Neuronal stem cell (in vitro differentiated cells): ENCODE results near the gene ODC1.

Source experiments
- DNase-seq: peaks from one replicate; pipeline ENCODE4 v3.0.0-alpha.2; 2013; ENCODE audit warnings: low spot score
- H2AFZ ChIP-seq: one replicate; pipeline ENCODE4 v1.6.1; 2013; ENCODE audit warnings: mild to moderate bottlenecking, low read length, inconsistent platforms
- H2AK5ac ChIP-seq: 2 replicates; pipeline ENCODE4 v1.6.1; 2013; ENCODE audit warnings: low read depth, mild to moderate bottlenecking, inconsistent platforms, low read length, moderate library complexity, mixed read lengths
- H2BK120ac ChIP-seq: 2 replicates; pipeline ENCODE4 v1.6.1; 2013; ENCODE audit warnings: low read depth, mild to moderate bottlenecking, inconsistent platforms, low read length, moderate library complexity, mixed read lengths
- H2BK12ac ChIP-seq: one replicate; pipeline ENCODE4 v1.6.1; 2013; ENCODE audit warnings: low read length, inconsistent platforms
- H2BK15ac ChIP-seq: 2 replicates; pipeline ENCODE4 v1.6.1; 2013; ENCODE audit warnings: mild to moderate bottlenecking, low read length, inconsistent platforms, mixed read lengths
- H2BK5ac ChIP-seq: one replicate; pipeline ENCODE4 v1.6.1; 2013; ENCODE audit warnings: inconsistent platforms, mild to moderate bottlenecking, low read length, moderate library complexity
- H3K14ac ChIP-seq: one replicate; pipeline ENCODE4 v1.6.1; 2013; ENCODE audit warnings: low read length, inconsistent platforms
- H3K18ac ChIP-seq: 2 replicates; pipeline ENCODE4 v1.6.1; 2013; ENCODE audit warnings: low read length, inconsistent platforms
- H3K23ac ChIP-seq: 2 replicates; pipeline ENCODE4 v1.6.1; 2013; ENCODE audit warnings: low read depth, mild to moderate bottlenecking, mixed read lengths, low read length, inconsistent platforms; ENCODE audit not compliant: poor library complexity
- H3K27ac ChIP-seq: replicated peaks from 3 replicates; pipeline ENCODE4 v1.5.1; 2013; ENCODE audit warnings: low read length, inconsistent platforms
- H3K27me3 ChIP-seq, 3 experiments: 2 replicates each; pipeline ENCODE4 v1.6.1; 2013; ENCODE audit warnings: low read length in 3 of 3, mild to moderate bottlenecking in 2 of 3, inconsistent platforms in 1 of 3, low read depth in 1 of 3, mixed read lengths in 1 of 3, moderate library complexity in 1 of 3; ENCODE audit not compliant: control insufficient read depth in 3 of 3, insufficient read depth in 3 of 3
- H3K36me3 ChIP-seq, 2 donors: replicated peaks in 1 of 2; 2 replicates each; pipeline ENCODE4 v1.6.1; 2013; ENCODE audit warnings: low read length in 2 of 2; ENCODE audit not compliant: control insufficient read depth in 2 of 2, insufficient read depth in 2 of 2
- H3K4ac ChIP-seq: 2 replicates; pipeline ENCODE4 v1.6.1; 2013; ENCODE audit warnings: inconsistent platforms, mild to moderate bottlenecking, low read length, moderate library complexity
- H3K4me1 ChIP-seq, 2 donors: 1 replicate in 1 of 2; 2 replicates in 1 of 2; pipeline ENCODE4 v1.6.1; 2013; ENCODE audit warnings: low read length in 2 of 2, low read depth in 1 of 2; ENCODE audit not compliant: control insufficient read depth in 2 of 2, insufficient read depth in 1 of 2
- H3K4me2 ChIP-seq: one replicate; pipeline ENCODE4 v1.6.1; 2013; ENCODE audit warnings: mild to moderate bottlenecking, low read length, inconsistent platforms; ENCODE audit not compliant: insufficient read depth, poor library complexity, severe bottlenecking
- H3K4me3 ChIP-seq, 2 donors: 2 replicates each; pipeline ENCODE4 v1.5.1; 2013; ENCODE audit warnings: low read length in 2 of 2, mild to moderate bottlenecking in 2 of 2, inconsistent platforms in 1 of 2, moderate library complexity in 1 of 2
- H3K79me1 ChIP-seq: one replicate; pipeline ENCODE4 v1.6.1; 2013; ENCODE audit warnings: low read depth, mild to moderate bottlenecking, inconsistent platforms, low read length, moderate library complexity
- H3K9ac ChIP-seq: one replicate; pipeline ENCODE4 v1.6.1; 2013; ENCODE audit warnings: mild to moderate bottlenecking, low read depth, low read length, inconsistent platforms; ENCODE audit not compliant: poor library complexity
- H3K9me3 ChIP-seq, 2 donors: replicated peaks in 1 of 2; 2 replicates each; pipeline versions ENCODE3 to v1.6.1; 2013; ENCODE audit warnings: low read length in 2 of 2, mild to moderate bottlenecking in 2 of 2, inconsistent platforms in 1 of 2, low read depth in 1 of 2, mixed read lengths in 1 of 2, moderate library complexity in 1 of 2; ENCODE audit not compliant: control insufficient read depth in 2 of 2, insufficient read depth in 1 of 2
- H4K8ac ChIP-seq: one replicate; pipeline ENCODE4 v1.6.1; 2013; ENCODE audit warnings: low read depth, mild to moderate bottlenecking, inconsistent platforms, low read length, moderate library complexity
- H4K91ac ChIP-seq: one replicate; pipeline ENCODE4 v1.6.1; 2013; ENCODE audit warnings: low read length, low read depth, mild to moderate bottlenecking, inconsistent platforms; ENCODE audit not compliant: poor library complexity
- WGBS, 2 donors: extraction: QIAGEN DNeasy Blood & Tissue Kit; methylation state at CpG; one replicate each; pipeline ENCODE4 v1.1.7; 2013; ENCODE audit warnings: missing lambda C conversion rate in 2 of 2, mixed read lengths in 1 of 2; ENCODE audit not compliant: insufficient read length in 2 of 2, insufficient replicate concordance in 1 of 2; ENCODE audit errors: extremely low coverage in 2 of 2; 5-methylcytosine and 5-hydroxymethylcytosine counted together

ODC1 gene

DNA sequence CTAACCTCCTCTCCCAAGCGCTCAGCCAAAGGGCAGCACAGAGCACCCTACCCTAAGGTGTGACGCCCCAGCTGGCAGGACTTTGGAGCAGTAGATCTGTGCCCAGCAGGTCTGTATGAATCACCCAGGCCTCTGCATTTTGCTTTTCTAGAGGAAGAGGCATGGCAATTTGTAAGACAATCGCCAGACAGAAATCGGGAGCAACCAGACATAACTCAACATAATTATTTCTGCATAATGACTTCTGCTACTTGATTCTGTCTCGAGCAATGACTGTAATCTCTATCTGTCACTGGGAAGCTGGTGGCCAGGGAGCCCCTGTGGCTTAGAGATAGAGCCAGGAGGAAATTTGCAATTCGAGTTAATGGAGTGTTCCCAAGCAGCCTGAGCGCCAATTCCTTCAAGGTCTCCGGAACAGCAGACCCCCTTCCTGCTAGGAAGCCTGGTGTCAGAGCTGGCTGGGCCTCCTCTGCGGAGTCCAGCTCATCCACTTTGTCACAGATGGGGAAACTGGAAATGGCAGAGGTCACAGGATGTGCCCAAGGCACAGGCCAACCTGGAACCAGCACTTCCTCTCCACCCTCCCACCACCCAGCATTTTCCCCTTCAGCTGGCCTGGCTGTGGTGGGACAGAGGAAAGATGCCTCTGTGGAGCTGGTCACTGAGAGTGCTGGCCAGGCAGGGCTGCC is 55.0 kb downstream of the ODC1 start:
- Histone ChIP-seq H3K79me1 (no peaks in the 10 kb centered on the region), H4K8ac (no peak overlapping the region), H2BK15ac (no peak overlapping the region), H3K27me3 (no peaks in the 10 kb centered on the region), H3K23ac (peak overlapping the region; percentile 93), H4K91ac (no peak overlapping the region), H3K4me3 (no peak overlapping the region), H2AK5ac (peak overlapping the region; percentile 21), H2AFZ (no peak overlapping the region), H3K4me1 (peaks cover 0 to 8% of the 10 kb centered on the region in 2 donors), H3K27ac (no peak overlapping the region), H3K9ac (no peak overlapping the region), H3K9me3 (peaks cover 0 to 8% of the 10 kb centered on the region in 2 donors), H3K14ac (no peak overlapping the region), H2BK5ac (peak overlapping the region; percentile 53), H3K18ac (peak overlapping the region; percentile 76), H3K36me3 (no peaks in the 10 kb centered on the region), H3K4me2 (no peak overlapping the region), H3K4ac (no peak overlapping the region), H2BK120ac (no peak overlapping the region), H2BK12ac (no peak overlapping the region)
- no CpG with 5 or more reads among the region's 9 CpGs for WGBS, 2 donors
- no peak for DNase-seq

DNA sequence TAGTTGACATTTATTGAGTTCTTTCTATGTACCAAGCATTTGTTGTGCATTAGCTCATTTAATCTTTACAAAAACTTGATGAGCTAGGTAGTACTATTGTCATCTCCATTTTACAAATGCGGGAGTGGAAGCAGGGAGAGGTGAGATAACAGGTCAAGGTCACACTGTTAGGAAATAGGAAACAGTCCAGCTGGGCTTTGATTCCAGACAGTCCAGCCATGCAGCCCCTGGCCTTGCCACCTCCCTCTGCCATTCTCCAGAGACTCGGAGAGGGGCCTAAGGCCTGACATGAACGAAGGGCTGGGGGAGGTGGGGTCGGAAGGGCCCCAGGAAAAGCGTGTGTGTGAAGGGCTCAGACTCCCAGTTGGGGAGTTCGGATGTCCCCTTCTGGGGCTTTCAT is 55.6 kb downstream of the ODC1 start:
- Histone ChIP-seq H2BK120ac (no peak overlapping the region), H3K4me3 (no peak overlapping the region), H4K8ac (no peak overlapping the region), H3K36me3 (no peaks in the 10 kb centered on the region), H3K4me2 (no peak overlapping the region), H3K9ac (no peak overlapping the region), H2BK12ac (no peak overlapping the region), H2AK5ac (no peak overlapping the region), H3K4ac (no peak overlapping the region), H3K27ac (no peak overlapping the region), H3K27me3 (no peaks in the 10 kb centered on the region), H3K14ac (no peak overlapping the region), H3K9me3 (peaks cover 0 to 8% of the 10 kb centered on the region in 2 donors), H3K79me1 (no peaks in the 10 kb centered on the region), H2AFZ (no peak overlapping the region), H3K23ac (no peak overlapping the region), H2BK15ac (no peak overlapping the region), H4K91ac (no peak overlapping the region), H2BK5ac (peak overlapping the region; percentile 53), H3K18ac (no peak overlapping the region), H3K4me1 (peaks cover 0 to 8% of the 10 kb centered on the region in 2 donors)
- no CpG with 5 or more reads among the region's 6 CpGs for WGBS, 2 donors
- DNase-seq, result no peak

DNA sequence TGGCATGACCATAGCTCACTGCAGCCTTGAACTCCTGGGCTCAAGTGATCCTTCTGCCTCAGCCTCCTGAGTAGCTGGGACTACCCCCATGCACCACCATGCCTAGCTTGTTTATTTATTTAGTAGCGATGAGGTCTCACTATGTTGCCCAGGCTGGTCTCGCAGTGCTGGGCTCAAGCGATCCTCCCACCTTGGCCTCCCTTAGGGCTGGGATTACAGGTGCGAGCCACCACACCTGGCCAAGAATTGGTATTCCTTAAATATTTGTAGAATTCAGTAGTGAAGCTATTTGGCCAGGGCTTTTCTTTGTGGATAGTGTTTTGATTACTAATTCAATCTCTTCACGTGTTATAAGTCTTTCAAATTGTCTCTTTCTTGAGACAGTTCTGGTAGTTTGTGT is 56.0 kb downstream of the ODC1 start:
- Histone ChIP-seq H3K18ac (no peak overlapping the region), H4K91ac (no peak overlapping the region), H2BK15ac (no peak overlapping the region), H3K4me1 (peaks cover 0 to 8% of the 10 kb centered on the region in 2 donors), H3K27ac (no peak overlapping the region), H2BK12ac (no peak overlapping the region), H3K4ac (no peak overlapping the region), H3K4me3 (no peak overlapping the region), H3K14ac (no peak overlapping the region), H2BK5ac (no peak overlapping the region), H3K23ac (no peak overlapping the region), H4K8ac (no peak overlapping the region), H3K4me2 (no peak overlapping the region), H3K9ac (no peak overlapping the region), H3K36me3 (no peaks in the 10 kb centered on the region), H2BK120ac (no peak overlapping the region), H2AFZ (no peak overlapping the region), H3K79me1 (no peaks in the 10 kb centered on the region), H3K9me3 (peaks cover 0 to 8% of the 10 kb centered on the region in 2 donors), H2AK5ac (no peak overlapping the region), H3K27me3 (no peaks in the 10 kb centered on the region)
- WGBS, 2 donors, result no CpG with 5 or more reads among the region's 5 CpGs
- no peak for DNase-seq

DNA sequence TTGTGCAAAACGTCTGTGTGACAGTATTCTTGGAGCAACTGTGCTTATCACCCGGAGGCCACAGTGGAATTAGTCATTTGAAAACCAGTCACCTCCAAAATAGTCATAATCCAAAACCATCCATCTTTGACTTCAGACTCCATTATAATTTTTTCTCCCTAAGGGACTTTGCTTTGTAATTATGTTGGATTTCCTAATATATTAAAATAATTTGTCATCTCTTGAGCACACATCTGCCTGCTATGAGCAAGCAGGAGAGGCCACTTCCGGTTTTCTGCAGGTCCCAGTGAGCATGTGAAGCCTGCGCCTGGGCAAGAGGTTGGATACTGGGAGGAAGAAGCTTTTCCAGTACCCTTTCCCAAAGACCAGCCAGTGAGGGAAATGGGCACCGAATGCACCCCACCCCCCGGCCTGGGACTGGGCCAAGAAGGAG is 57.7 kb downstream of the ODC1 start:
- Histone ChIP-seq H4K91ac (no peak overlapping the region), H3K27ac (no peak overlapping the region), H3K23ac (no peak overlapping the region), H2BK12ac (no peak overlapping the region), H2AK5ac (no peak overlapping the region), H3K18ac (no peak overlapping the region), H3K4ac (no peak overlapping the region), H3K4me3 (no peak overlapping the region), H2AFZ (no peak overlapping the region), H3K79me1 (no peaks in the 10 kb centered on the region), H2BK5ac (no peak overlapping the region), H3K9me3 (peaks cover 0 to 8% of the 10 kb centered on the region in 2 donors), H2BK15ac (no peak overlapping the region), H3K27me3 (no peaks in the 10 kb centered on the region), H3K4me1 (peaks cover 5 to 8% of the 10 kb centered on the region in 2 donors), H3K14ac (no peak overlapping the region), H3K4me2 (no peak overlapping the region), H3K9ac (no peak overlapping the region), H3K36me3 (no peaks in the 10 kb centered on the region), H4K8ac (no peak overlapping the region), H2BK120ac (no peak overlapping the region)
- WGBS, 2 donors, result no CpG with 5 or more reads among the region's 6 CpGs
- DNase-seq, result no peak
